Activated naive CD8-positive, alpha-beta T cell (primary cell): ENCODE data around the gene ANAPC1.
"Not testable (repeated sequence)": the region's sequence is repeated elsewhere in the genome, so short reads cannot be mapped to it uniquely, and the experiment has no call there.

ENCODE experiments used
- H3K27ac Mint-ChIP-seq: one replicate; pipeline ENCODE4 v1.8.0; 2021; ENCODE audit warnings: mixed read lengths
- H3K27me3 Mint-ChIP-seq: one replicate; pipeline ENCODE4 v1.8.0; 2021; ENCODE audit warnings: mixed read lengths
- H3K36me3 Mint-ChIP-seq: one replicate; pipeline ENCODE4 v1.8.0; 2021; ENCODE audit warnings: mixed read lengths
- H3K4me1 Mint-ChIP-seq: one replicate; pipeline ENCODE4 v1.8.0; 2021; ENCODE audit warnings: low read depth, mixed read lengths
- H3K4me3 Mint-ChIP-seq: one replicate; pipeline ENCODE4 v1.8.0; 2021; ENCODE audit warnings: mild to moderate bottlenecking, mixed read lengths
- H3K9me3 Mint-ChIP-seq: one replicate; pipeline ENCODE4 v1.8.0; 2021; ENCODE audit warnings: low read depth, mixed read lengths

The ANAPC1 gene

DNA sequence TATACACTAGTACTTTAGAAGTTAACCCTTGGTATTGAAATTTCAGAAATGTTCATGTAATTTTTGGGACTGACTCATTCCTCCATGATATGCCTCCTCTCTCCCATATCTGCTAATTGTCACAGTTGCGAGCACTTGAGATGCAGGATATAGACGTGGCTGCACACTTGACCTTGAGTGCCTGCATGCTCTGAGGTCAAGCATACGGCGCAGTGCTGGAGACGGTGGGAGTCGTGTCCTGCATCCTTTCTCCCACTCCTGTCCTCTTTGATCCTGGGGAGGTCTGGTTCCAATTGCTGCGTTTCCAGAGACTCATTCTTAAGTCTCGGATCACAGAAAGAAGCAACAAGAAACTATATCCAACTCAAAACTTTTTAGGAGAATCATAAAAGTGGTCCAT, 139.2 kb downstream of the ANAPC1 start:
- not testable (repeated sequence) for H3K27me3 Mint-ChIP-seq, H3K27ac Mint-ChIP-seq, H3K9me3 Mint-ChIP-seq, H3K36me3 Mint-ChIP-seq, H3K4me1 Mint-ChIP-seq, H3K4me3 Mint-ChIP-seq

DNA sequence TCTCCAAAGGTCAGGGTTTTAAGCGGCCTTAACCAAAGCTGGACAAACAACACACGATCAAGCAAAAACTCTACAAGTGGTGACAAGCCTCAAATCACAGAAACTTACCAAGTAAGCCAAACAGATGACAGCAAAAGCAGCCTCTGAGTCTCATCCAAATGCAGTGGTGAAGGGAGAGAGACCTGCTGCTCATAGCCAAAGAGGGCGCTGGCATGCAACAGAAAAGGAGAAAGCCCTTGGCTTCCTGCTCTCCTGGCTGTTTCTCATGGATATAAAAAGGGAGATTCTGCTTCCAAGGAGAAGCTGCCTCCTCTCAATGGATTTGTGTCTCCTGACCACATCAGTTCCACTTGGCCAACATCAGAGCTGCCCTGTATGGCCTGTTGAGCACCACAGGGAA, 142.5 kb downstream of the ANAPC1 start:
- H3K36me3 Mint-ChIP-seq, H3K4me3 Mint-ChIP-seq: not testable (repeated sequence)

DNA sequence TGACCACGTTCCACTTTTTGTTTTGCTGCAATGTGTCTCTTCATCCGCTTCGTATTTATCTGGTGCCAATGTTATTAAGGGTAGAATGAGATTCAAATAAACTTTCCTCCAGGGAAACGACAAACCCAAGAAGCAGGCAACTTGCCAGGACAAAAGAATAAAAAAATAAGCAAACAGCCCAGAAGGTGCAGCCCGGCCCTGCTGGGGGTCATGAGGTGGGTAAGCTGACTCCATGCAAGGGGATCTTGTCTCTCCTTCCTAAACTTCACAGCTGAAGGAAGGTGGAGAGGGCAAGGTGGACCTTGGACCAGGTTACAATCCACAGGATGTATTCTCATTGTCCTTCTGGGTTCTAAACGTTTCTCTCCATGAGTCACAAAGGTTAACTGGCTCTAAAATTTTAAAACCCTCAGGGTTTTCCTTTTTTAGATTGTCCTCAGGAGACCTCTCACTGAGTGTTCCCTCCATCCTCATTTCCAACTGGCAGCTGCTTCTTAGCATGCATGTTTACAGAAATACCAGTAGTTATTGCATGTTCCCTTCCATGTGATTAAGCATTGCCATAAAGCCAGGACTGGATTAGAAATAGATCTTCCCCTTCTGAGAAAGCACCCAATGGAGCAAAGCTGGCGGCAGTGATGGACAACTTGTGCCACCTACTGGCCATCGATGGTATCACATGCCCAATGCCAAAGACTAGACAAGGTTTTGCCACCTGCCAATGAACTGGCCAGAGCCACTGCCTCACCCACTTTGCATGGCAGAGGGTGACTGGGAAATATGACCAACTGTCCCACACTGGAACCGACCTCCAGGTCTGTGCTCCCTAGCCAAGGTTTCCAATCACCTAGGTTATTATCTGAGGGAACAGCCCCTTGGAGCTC, 147.9 kb downstream of the ANAPC1 start:
- H3K4me1 Mint-ChIP-seq, H3K36me3 Mint-ChIP-seq, H3K9me3 Mint-ChIP-seq, H3K27me3 Mint-ChIP-seq, H3K4me3 Mint-ChIP-seq, H3K27ac Mint-ChIP-seq: not testable (repeated sequence)

More for the DNA sequence above, 142.5 kb downstream of the ANAPC1 start:
- H3K4me1 Mint-ChIP-seq, H3K27me3 Mint-ChIP-seq, H3K27ac Mint-ChIP-seq, H3K9me3 Mint-ChIP-seq: not testable (repeated sequence)

DNA sequence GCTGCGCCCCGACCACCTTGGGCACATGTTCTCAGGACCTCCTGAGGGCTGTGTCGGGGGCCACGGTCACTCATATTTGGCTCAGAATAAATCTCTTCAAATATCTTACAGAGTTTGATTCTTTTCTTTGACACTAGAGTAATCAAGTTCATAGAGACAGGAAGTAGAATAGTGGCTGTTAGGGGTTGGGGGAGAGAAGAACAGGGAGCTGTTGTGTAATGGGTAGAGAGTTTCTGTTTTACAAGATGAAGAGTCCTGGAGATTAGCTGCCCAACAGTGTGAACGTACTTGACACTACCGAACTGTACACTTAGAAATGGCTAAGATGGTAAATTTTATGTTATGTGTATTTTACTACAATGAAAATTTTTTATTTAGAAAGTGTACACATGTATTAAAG, 148.6 kb downstream of the ANAPC1 start:
- not testable (repeated sequence) for H3K4me1 Mint-ChIP-seq, H3K27ac Mint-ChIP-seq, H3K4me3 Mint-ChIP-seq, H3K27me3 Mint-ChIP-seq, H3K36me3 Mint-ChIP-seq, H3K9me3 Mint-ChIP-seq

DNA sequence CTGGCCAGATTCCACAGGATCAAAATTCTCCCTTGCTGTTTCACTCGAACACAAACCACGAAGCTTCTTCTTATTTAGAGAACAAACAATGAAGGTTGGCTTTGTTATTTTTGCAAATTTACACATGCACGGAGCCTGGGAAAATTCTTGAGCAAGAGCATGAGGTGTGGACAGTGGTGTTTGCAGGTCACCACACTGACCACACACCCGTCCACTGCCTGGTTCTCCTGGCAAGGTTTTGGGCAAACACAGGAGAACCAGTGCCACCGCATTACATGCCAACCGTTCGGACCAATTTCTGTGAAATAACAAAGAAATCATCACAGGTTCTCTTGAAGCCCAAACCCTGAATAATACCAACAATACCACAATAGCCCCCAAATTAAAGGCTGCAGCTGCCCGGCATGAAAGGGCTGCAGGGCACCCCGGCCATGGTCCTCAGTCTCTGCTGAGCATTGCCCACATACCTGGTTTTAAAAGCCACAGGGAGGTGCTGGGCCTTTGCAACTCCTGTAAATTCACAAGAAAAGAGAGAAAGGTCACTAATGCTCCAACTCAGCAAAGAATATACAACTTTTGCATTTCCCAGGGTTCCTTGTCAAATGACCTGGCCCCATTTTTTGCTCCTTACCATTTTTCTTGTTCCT, 154.1 kb downstream of the ANAPC1 start:
- not testable (repeated sequence) for H3K9me3 Mint-ChIP-seq, H3K27me3 Mint-ChIP-seq, H3K36me3 Mint-ChIP-seq, H3K27ac Mint-ChIP-seq, H3K4me3 Mint-ChIP-seq, H3K4me1 Mint-ChIP-seq

DNA sequence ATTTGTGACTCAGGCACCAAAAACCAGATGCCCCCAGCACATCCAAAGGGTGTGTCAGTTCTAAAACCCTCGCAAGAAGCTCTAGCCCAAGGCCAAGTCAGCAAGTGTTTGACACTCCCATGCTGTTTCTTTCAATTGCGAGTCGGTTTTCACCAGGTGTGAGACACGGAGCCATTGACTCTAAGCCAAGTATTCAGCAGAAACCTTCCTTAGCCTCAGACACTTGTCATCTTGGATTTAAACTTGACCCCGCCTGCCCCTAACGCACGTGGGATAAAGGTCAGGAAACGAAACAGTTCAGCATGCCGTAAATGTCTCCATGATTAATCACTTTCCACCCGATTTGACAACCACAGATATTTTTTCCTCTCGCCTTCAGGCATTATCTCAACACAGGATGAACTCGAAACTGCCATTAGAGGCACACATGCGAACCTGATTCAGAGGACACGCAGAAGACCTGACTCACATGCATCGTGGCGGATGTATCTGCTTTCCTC, 156.3 kb downstream of the ANAPC1 start:
- not testable (repeated sequence) for H3K4me3 Mint-ChIP-seq, H3K27me3 Mint-ChIP-seq, H3K9me3 Mint-ChIP-seq, H3K36me3 Mint-ChIP-seq, H3K4me1 Mint-ChIP-seq, H3K27ac Mint-ChIP-seq

DNA sequence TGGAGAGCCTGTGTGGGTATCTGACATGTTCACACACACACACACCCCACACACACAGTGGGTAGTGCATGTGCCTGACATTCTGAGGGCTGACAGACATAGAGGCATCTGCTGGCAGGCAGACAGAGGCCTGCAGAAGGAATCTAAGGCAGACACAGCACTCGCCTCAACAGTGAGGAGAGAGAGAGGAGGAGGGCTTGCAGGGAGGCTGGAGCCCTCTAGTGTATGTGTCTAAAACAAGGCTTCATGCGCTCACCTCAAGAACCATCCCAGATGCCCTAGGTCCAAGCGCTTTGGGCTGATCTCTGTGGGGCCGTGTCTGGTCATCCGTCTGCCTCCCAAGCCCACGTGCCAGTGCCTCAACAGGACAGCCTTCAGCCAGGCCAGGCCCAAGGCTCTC, 158.3 kb downstream of the ANAPC1 start:
- not testable (repeated sequence) for H3K9me3 Mint-ChIP-seq, H3K4me3 Mint-ChIP-seq, H3K27ac Mint-ChIP-seq, H3K4me1 Mint-ChIP-seq, H3K27me3 Mint-ChIP-seq, H3K36me3 Mint-ChIP-seq

DNA sequence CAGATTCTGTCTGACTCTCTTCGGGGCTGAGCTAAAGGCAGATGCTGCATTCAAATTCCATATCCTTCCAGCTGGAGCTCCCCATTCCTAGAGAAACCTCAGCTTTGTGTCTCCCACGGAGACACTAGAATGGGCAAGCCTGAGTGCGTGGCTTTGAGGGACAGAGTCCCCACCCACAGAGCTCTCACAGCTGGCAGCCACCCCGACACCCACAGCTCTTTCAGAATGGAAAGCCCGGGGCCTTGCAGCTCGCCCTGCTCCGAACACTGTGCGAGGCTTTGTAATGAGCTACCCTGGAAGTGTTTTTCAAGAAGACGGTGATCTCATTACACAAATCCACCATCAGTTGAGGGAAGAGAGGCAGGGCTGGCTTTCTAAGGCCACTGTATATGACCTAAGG, 164.4 kb downstream of the ANAPC1 start:
- H3K27me3 Mint-ChIP-seq, H3K9me3 Mint-ChIP-seq, H3K4me1 Mint-ChIP-seq, H3K36me3 Mint-ChIP-seq, H3K4me3 Mint-ChIP-seq, H3K27ac Mint-ChIP-seq: not testable (repeated sequence)
